Smooth muscle cell (in vitro differentiated cells): Measurements from ENCODE around the gene PEMT. TPM values are rescaled to one million over a fixed set of nuclear protein-coding genes. Genes with fewer than 3 reads are reported as not detected.

ENCODE experiments used
- DNase-seq: peaks from one replicate; lab custom pipeline; 2025; ENCODE audit not compliant: unreplicated experiment; lab: John Stamatoyannopoulos, UW
- H2AFZ ChIP-seq: fragments of 200-600 bp; sonication (generic); 2 replicates; pipeline ENCODE4 v1.6.0; 2016; ENCODE audit warnings: antibody characterized with exemption, low read depth, mild to moderate bottlenecking
- H3F3A ChIP-seq: fragments of 200-600 bp; sonication (generic); 2 replicates; pipeline ENCODE4 v1.6.0; 2017; ENCODE audit warnings: antibody characterized with exemption, low read depth
- H3K27ac ChIP-seq: fragments of 200-600 bp; sonication (generic); 2 replicates; pipeline ENCODE4 v1.5.1; 2016; ENCODE audit warnings: low read depth, mild to moderate bottlenecking
- H3K27me3 ChIP-seq: fragments of 200-600 bp; sonication (generic); 2 replicates; pipeline ENCODE4 v1.6.1; 2016; ENCODE audit warnings: low read depth, mild to moderate bottlenecking
- H3K36me3 ChIP-seq: fragments of 200-600 bp; sonication (generic); 2 replicates; pipeline ENCODE4 v1.5.1; 2016; ENCODE audit warnings: low read depth
- H3K4me1 ChIP-seq: fragments of 200-600 bp; sonication (generic); 2 replicates; pipeline ENCODE4 v1.5.1; 2016; ENCODE audit warnings: low read depth
- H3K4me2 ChIP-seq: fragments of 200-600 bp; sonication (generic); 2 replicates; pipeline ENCODE4 v1.6.0; 2016; ENCODE audit warnings: mild to moderate bottlenecking
- H3K4me3 ChIP-seq: fragments of 200-600 bp; sonication (generic); 2 replicates; pipeline ENCODE4 v1.5.1; 2016; ENCODE audit warnings: mild to moderate bottlenecking
- H3K79me2 ChIP-seq: fragments of 200-600 bp; sonication (generic); 2 replicates; pipeline ENCODE4 v1.6.0; 2016; ENCODE audit warnings: low read depth, mild to moderate bottlenecking
- H3K9ac ChIP-seq: fragments of 200-600 bp; sonication (generic); 2 replicates; pipeline ENCODE4 v1.6.0; 2016; ENCODE audit warnings: low read depth
- H3K9me3 ChIP-seq: fragments of 200-600 bp; sonication (generic); replicated peaks from 2 replicates; pipeline ENCODE4 v1.5.1; 2016; ENCODE audit warnings: low read depth
- H4K20me1 ChIP-seq: fragments of 200-600 bp; sonication (generic); 2 replicates; pipeline ENCODE4 v1.6.0; 2016; ENCODE audit warnings: low read depth
- WGBS: methylation state at CpG from one replicate; pipeline ENCODE4 v1.1.7; 2016; ENCODE audit warnings: low lambda C conversion rate; 5-methylcytosine and 5-hydroxymethylcytosine counted together
- polyA plus RNA-seq: library from polyadenylated mRNA; unstranded; fragments of >200 nt; fragmentation: Nextera tagmentation; extraction: Ambion mirVana; gene quantifications from 2 replicates; pipeline ENCODE4 v1.2.1, GENCODE V29; 2016
- total RNA-seq: library from RNA; depleted of rRNA; stranded (reverse); fragments of >200 nt; gene quantifications from 2 replicates; pipeline ENCODE4 v1.2.3, GENCODE V29; 2014
- TF ChIP-seq, protein P1 (sequence below): fragments of 200-600 bp; sonication (generic); IDR thresholded peaks from 2 replicates; pipeline ENCODE4 v1.5.1; 2017; ENCODE audit warnings: borderline replicate concordance, mild to moderate bottlenecking, antibody characterized with exemption; ENCODE audit not compliant: insufficient read depth, poor library complexity, severe bottlenecking

PEMT gene
- total and polyA plus RNA-seq, 2 experiments from 2014 or later, result 43.8 to 69.9 TPM

DNA sequence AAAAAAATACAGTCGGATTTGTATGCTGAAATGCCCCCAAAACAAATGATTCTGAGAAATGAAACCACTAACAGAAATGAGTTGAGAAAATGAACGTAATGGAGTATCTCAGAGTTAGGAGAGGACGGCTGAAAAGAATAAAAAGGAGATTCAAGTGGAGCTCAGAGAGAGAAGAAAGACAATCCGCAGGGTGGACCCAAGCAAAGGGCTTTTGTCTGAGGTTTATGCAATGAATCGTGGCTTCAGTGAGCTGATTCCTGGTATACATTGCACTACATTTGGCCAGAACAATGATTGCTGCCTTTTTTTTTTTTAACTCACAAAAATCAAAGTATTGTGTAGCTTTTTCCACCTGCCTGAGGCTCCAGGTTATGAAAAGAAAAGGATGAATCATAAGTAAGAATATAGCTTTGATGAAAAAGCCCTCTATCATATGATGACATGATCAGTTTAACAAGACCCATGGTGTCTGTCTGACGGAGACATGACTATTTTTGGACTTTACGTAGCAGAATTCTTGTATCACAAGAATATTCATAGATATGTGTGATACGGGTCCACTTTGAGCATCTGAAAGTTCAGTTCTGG lies 119.1 kb downstream of the PEMT start:
- Histone ChIP-seq H3K4me1 (peaks cover 3% of the 10 kb centered on the region), H3K9me3 (no peaks in the 10 kb centered on the region), H2AFZ (no peak overlapping the region), H4K20me1 (no peaks in the 10 kb centered on the region), H3F3A (no peaks in the 10 kb centered on the region), H3K4me3 (no peak overlapping the region), H3K9ac (no peak overlapping the region), H3K36me3 (no peaks in the 10 kb centered on the region), H3K4me2 (no peak overlapping the region), H3K79me2 (peaks cover 6% of the 10 kb centered on the region), H3K27ac (no peak overlapping the region), H3K27me3 (peaks cover 10% of the 10 kb centered on the region)
- TF ChIP-seq, protein P1, sequence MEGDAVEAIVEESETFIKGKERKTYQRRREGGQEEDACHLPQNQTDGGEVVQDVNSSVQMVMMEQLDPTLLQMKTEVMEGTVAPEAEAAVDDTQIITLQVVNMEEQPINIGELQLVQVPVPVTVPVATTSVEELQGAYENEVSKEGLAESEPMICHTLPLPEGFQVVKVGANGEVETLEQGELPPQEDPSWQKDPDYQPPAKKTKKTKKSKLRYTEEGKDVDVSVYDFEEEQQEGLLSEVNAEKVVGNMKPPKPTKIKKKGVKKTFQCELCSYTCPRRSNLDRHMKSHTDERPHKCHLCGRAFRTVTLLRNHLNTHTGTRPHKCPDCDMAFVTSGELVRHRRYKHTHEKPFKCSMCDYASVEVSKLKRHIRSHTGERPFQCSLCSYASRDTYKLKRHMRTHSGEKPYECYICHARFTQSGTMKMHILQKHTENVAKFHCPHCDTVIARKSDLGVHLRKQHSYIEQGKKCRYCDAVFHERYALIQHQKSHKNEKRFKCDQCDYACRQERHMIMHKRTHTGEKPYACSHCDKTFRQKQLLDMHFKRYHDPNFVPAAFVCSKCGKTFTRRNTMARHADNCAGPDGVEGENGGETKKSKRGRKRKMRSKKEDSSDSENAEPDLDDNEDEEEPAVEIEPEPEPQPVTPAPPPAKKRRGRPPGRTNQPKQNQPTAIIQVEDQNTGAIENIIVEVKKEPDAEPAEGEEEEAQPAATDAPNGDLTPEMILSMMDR, result no peak
- 69% methylated on average over 8 of the region's 8 CpGs for WGBS
- DNase-seq, result no peak

DNA sequence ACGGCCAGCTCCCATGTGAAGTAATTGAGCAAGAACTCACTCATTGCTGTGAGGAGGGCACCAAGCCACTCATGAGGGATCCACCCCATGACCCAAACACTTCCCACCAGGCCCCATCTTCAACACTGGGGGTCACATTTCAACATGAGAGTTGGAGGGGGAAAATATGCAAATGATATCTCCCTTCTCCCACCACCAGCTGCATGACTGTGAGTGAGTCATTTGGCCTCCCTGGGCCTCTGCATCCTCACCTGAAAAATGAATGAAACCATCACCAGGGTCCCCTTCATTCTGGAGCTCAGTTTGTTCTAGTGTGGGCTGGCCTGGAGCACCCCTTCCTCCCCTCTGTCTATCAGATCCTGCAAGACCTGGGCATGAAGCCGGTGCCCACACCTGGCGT lies 121.5 kb downstream of the PEMT start:
- no peaks in the 10 kb centered on the region for H3K79me2 ChIP-seq
- TF ChIP-seq, protein P1, result no peak
- H3K4me2 ChIP-seq, result no peak overlapping the region
- H3K4me1 ChIP-seq, result peaks cover 14% of the 10 kb centered on the region
- no peak overlapping the region for H3K27ac ChIP-seq
- H3K9ac ChIP-seq, result no peak overlapping the region
- WGBS, result 97% methylated on average over 3 of the region's 3 CpGs
- DNase-seq, result no peak
- peaks cover 10% of the 10 kb centered on the region for H3K27me3 ChIP-seq
- H4K20me1 ChIP-seq, result no peaks in the 10 kb centered on the region
- H3F3A ChIP-seq, result no peaks in the 10 kb centered on the region
- H3K4me3 ChIP-seq, result no peak overlapping the region
- H3K36me3 ChIP-seq, result no peaks in the 10 kb centered on the region
- H3K9me3 ChIP-seq, result no peaks in the 10 kb centered on the region
- H2AFZ ChIP-seq, result no peak overlapping the region

DNA sequence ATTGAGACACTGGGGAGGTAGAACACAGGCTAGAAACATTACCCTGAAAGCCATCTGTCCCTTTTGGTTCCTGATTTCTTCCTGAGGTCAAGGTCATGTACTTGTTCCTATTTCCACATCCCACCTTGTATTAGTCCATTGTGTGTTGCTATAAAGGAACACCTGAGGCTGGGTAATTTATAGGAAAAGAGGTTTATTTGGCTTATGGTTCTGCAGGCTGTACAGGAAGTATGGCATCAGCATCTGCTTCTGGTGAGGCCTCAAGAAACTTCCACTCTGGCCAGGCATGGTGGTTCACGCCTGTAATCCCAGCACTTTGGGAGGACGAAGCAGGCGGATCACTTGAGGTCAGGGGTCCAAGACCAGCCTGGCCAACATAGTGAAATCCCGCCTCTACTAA lies 122.2 kb downstream of the PEMT start:
- no peak for DNase-seq
- H3K4me3 ChIP-seq, result no peak overlapping the region
- H3K4me2 ChIP-seq, result no peak overlapping the region
- no peak overlapping the region for H3K9ac ChIP-seq
- peaks cover 14% of the 10 kb centered on the region for H3K4me1 ChIP-seq
- TF ChIP-seq, protein P1, result no peak
- no peaks in the 10 kb centered on the region for H3K9me3 ChIP-seq
- 95% methylated on average over 4 of the region's 4 CpGs for WGBS
- H3F3A ChIP-seq, result no peaks in the 10 kb centered on the region
- no peak overlapping the region for H2AFZ ChIP-seq
- no peaks in the 10 kb centered on the region for H3K79me2 ChIP-seq
- peaks cover 10% of the 10 kb centered on the region for H3K27me3 ChIP-seq
- no peak overlapping the region for H3K27ac ChIP-seq
- H4K20me1 ChIP-seq, result no peaks in the 10 kb centered on the region
- H3K36me3 ChIP-seq, result no peaks in the 10 kb centered on the region

DNA sequence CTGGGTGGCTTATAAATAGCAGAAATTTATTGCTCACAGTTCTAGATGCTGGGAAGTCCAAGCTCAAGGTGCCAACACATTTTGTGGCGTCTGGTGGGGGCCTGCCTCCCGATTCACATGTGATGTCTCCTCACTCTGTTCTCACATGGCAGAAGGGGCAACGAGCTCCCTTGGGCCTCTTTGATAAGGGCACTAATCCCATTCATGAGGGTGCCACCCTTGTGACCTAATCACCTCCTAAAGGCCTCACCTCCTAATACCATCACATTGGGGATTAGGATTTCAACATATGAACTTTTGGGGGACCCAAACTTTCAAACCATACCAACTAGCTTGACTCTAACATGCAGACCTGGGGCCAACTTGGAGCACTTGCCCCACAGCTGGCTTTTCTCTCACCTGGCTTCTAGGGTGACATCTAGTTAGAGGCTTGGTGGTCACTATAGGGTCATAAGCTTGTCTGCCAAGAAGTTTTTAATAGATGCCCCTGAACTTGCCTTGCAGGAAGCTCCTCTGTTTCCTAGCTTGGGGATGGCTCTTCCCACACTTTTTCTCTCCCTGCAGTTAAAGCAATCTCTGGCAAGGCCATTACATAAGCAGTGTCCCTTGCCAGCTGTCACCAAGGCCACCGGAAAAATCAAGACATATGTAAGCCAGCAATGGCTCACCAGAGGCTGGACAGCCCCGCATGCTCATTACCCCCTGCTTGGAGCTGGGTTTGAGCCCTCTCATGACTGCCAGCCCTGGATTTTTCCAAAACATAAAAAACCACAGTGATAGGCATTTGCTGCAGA lies 123.1 kb downstream of the PEMT start:
- Histone ChIP-seq H3K9ac (no peak overlapping the region), H3K4me1 (peaks cover 14% of the 10 kb centered on the region), H2AFZ (no peak overlapping the region), H3K9me3 (no peaks in the 10 kb centered on the region), H3F3A (no peaks in the 10 kb centered on the region), H3K27me3 (peaks cover 10% of the 10 kb centered on the region), H3K4me3 (no peak overlapping the region), H4K20me1 (no peaks in the 10 kb centered on the region), H3K4me2 (no peak overlapping the region), H3K36me3 (no peaks in the 10 kb centered on the region), H3K79me2 (no peaks in the 10 kb centered on the region), H3K27ac (no peak overlapping the region)
- 69% methylated on average over 5 of the region's 5 CpGs for WGBS
- TF ChIP-seq, protein P1, result no peak
- no peak for DNase-seq
